Liver (tissue), 2 donors: Measurements from ENCODE around the gene JAG2.

Experiments used
- ATF3 ChIP-seq: IDR thresholded peaks from 2 replicates; pipeline ENCODE4 v1.6.1; 2016; ENCODE audit warnings: antibody characterized with exemption
- YY1 ChIP-seq: IDR thresholded peaks from 2 replicates; pipeline ENCODE4 v1.6.1; 2016; ENCODE audit warnings: antibody characterized with exemption, mild to moderate bottlenecking
- donor health status: healthy.

- no peak for TF ChIP-seq ATF3
- no peak for TF ChIP-seq YY1
Observed at GRCh38 chr14:105108516-105108864, 60.1 kb downstream of the JAG2 start.
